HEK293 (cell line): ENCODE measurements around the gene MCM7.

Experiments
- EGR2 ChIP-seq: fragments of 450-650 bp; formaldehyde crosslinking; IDR thresholded peaks from 2 replicates; pipeline ENCODE4 v1.5.1; 2016; ENCODE audit warnings: low read depth, missing biosample characterization, missing genetic modification characterization
- KLF16 ChIP-seq: fragments of 450-650 bp; formaldehyde crosslinking; IDR thresholded peaks from 2 replicates; pipeline ENCODE4 v1.5.1; 2017; ENCODE audit warnings: missing biosample characterization, missing genetic modification characterization
- MYNN ChIP-seq: fragments of 450-650 bp; formaldehyde crosslinking; IDR thresholded peaks from 2 replicates; pipeline ENCODE4 v1.5.1; 2016; ENCODE audit warnings: missing biosample characterization, missing genetic modification characterization, borderline replicate concordance
- OVOL3 ChIP-seq: fragments of 450-650 bp; formaldehyde crosslinking; IDR thresholded peaks from 2 replicates; pipeline ENCODE4 v1.5.1; 2016; ENCODE audit warnings: missing biosample characterization, missing genetic modification characterization
- ZEB2 ChIP-seq: fragments of 450-650 bp; formaldehyde crosslinking; IDR thresholded peaks from 2 replicates; pipeline ENCODE4 v1.5.1; 2016; ENCODE audit warnings: missing biosample characterization, missing genetic modification characterization
- ZFP37 ChIP-seq: fragments of 450-650 bp; formaldehyde crosslinking; IDR thresholded peaks from 2 replicates; pipeline ENCODE4 v1.5.1; 2016; ENCODE audit warnings: missing biosample characterization, missing genetic modification characterization
- ZNF155 ChIP-seq: fragments of 450-650 bp; formaldehyde crosslinking; IDR thresholded peaks from 2 replicates; pipeline ENCODE4 v1.5.1; 2016; ENCODE audit warnings: missing biosample characterization, missing genetic modification characterization
- ZNF223 ChIP-seq: fragments of 450-650 bp; formaldehyde crosslinking; IDR thresholded peaks from 2 replicates; pipeline ENCODE4 v1.5.1; 2016; ENCODE audit warnings: missing biosample characterization, missing genetic modification characterization
- ZNF23 ChIP-seq: fragments of 450-650 bp; formaldehyde crosslinking; IDR thresholded peaks from 2 replicates; pipeline ENCODE4 v1.5.1; 2016; ENCODE audit warnings: missing biosample characterization, missing genetic modification characterization, borderline replicate concordance
- ZNF239 ChIP-seq: fragments of 450-650 bp; formaldehyde crosslinking; IDR thresholded peaks from 2 replicates; pipeline ENCODE4 v1.5.1; 2016; ENCODE audit warnings: missing biosample characterization, missing genetic modification characterization
- ZNF274 ChIP-seq, 2 experiments: fragments of 200-500 bp in 1 of 2; fragments of 450-650 bp in 1 of 2; sonication (Bioruptor generic) in 1 of 2; formaldehyde crosslinking in 1 of 2; IDR thresholded peaks; 2 replicates each; pipeline versions ENCODE4 v1.5.1 to v1.6.1; 2014 to 2016; ENCODE audit warnings: borderline replicate concordance in 1 of 2, inconsistent platforms in 1 of 2, low read length in 1 of 2, missing biosample characterization in 1 of 2, missing genetic modification characterization in 1 of 2
- ZNF302 ChIP-seq: fragments of 450-650 bp; formaldehyde crosslinking; IDR thresholded peaks from 2 replicates; pipeline ENCODE4 v1.5.1; 2016; ENCODE audit warnings: missing biosample characterization, missing genetic modification characterization, low read depth
- ZNF394 ChIP-seq: fragments of 450-650 bp; formaldehyde crosslinking; IDR thresholded peaks from 2 replicates; pipeline ENCODE4 v1.5.1; 2016; ENCODE audit warnings: missing biosample characterization, missing genetic modification characterization, mild to moderate bottlenecking, moderate library complexity, borderline replicate concordance
- ZNF623 ChIP-seq: fragments of 450-650 bp; formaldehyde crosslinking; IDR thresholded peaks from 2 replicates; pipeline ENCODE4 v1.5.1; 2016; ENCODE audit warnings: missing biosample characterization, missing genetic modification characterization
- ZNF777 ChIP-seq: fragments of 450-650 bp; formaldehyde crosslinking; IDR thresholded peaks from 2 replicates; pipeline ENCODE4 v1.5.1; 2017; ENCODE audit warnings: missing biosample characterization, missing genetic modification characterization, borderline replicate concordance
- TF ChIP-seq, protein P1 (sequence below): sonication (generic); formaldehyde crosslinking; IDR thresholded peaks from 2 replicates; pipeline ENCODE4 v1.8.1; 2022; ENCODE audit warnings: mild to moderate bottlenecking, moderate library complexity, missing genetic modification reagents
- TF ChIP-seq, protein P2 (sequence below): fragments of 450-650 bp; formaldehyde crosslinking; IDR thresholded peaks from 2 replicates; pipeline ENCODE4 v1.5.1; 2017; ENCODE audit warnings: missing biosample characterization, mild to moderate bottlenecking, missing genetic modification characterization, moderate library complexity
- TF ChIP-seq, protein P3 (sequence below): fragments of 450-650 bp; formaldehyde crosslinking; IDR thresholded peaks from 2 replicates; pipeline ENCODE4 v1.5.1; 2017; ENCODE audit warnings: missing biosample characterization, missing genetic modification characterization
- TF ChIP-seq, protein P4 (sequence below): fragments of 450-650 bp; formaldehyde crosslinking; IDR thresholded peaks from 2 replicates; pipeline ENCODE4 v1.5.1; 2016; ENCODE audit warnings: missing biosample characterization, missing genetic modification characterization, low read depth
- TF ChIP-seq, protein P5 (sequence below): fragments of 450-650 bp; formaldehyde crosslinking; IDR thresholded peaks from 2 replicates; pipeline ENCODE4 v1.5.1; 2016; ENCODE audit warnings: missing biosample characterization, missing genetic modification characterization
- TF ChIP-seq, protein P6 (sequence below): fragments of 450-650 bp; formaldehyde crosslinking; IDR thresholded peaks from 2 replicates; pipeline ENCODE4 v1.5.1; 2016; ENCODE audit warnings: missing biosample characterization, missing genetic modification characterization, borderline replicate concordance
- TF ChIP-seq, protein P7 (sequence below): fragments of 450-650 bp; formaldehyde crosslinking; IDR thresholded peaks from 2 replicates; pipeline ENCODE4 v1.5.1; 2017; ENCODE audit warnings: missing biosample characterization, missing genetic modification characterization

The MCM7 gene

DNA sequence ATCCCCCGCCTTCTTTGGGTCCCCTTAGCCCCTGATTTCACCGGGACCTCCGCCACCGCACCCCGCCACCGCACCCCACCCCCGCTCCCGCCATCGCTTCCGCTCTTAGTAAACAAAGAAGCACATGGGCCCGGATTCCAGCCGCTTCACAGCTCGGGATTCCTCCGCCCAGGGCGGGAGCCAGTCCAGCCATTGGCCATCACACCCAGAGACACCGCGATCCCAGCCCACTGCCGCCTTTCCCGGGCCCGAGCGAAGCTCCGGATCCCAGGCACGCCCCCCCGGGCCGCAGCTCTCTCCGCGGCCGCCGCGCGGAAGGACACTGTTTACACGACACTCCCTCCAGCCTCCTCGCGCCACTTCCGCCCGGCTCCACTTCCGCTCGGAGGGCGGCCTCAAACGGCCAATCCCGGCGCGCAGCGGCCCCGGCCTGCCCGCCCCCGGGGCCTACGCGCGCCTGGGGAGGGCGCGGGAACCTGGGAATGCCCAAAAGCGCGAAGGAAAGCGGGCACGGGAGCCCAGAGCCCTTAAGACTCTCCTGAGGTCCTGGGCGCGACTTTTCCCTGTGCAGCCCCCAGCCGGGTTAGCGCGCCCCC lies 679 bp downstream of the MCM7 start (continued):
- TF ChIP-seq, protein P1, sequence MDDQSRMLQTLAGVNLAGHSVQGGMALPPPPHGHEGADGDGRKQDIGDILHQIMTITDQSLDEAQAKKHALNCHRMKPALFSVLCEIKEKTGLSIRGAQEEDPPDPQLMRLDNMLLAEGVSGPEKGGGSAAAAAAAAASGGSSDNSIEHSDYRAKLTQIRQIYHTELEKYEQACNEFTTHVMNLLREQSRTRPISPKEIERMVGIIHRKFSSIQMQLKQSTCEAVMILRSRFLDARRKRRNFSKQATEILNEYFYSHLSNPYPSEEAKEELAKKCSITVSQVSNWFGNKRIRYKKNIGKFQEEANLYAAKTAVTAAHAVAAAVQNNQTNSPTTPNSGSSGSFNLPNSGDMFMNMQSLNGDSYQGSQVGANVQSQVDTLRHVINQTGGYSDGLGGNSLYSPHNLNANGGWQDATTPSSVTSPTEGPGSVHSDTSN, result peak; percentile 69; the same call in 1 of the 2 replicates
- TF ChIP-seq ZFP37 (tag by site-specific recombination), result no peak; the same call in 1 of the 2 replicates
- peak; percentile 97 for TF ChIP-seq KLF16 (tag by site-specific recombination)
- TF ChIP-seq, protein P2, sequence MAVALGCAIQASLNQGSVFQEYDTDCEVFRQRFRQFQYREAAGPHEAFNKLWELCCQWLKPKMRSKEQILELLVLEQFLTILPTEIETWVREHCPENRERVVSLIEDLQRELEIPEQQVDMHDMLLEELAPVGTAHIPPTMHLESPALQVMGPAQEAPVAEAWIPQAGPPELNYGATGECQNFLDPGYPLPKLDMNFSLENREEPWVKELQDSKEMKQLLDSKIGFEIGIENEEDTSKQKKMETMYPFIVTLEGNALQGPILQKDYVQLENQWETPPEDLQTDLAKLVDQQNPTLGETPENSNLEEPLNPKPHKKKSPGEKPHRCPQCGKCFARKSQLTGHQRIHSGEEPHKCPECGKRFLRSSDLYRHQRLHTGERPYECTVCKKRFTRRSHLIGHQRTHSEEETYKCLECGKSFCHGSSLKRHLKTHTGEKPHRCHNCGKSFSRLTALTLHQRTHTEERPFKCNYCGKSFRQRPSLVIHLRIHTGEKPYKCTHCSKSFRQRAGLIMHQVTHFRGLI (tag by site-specific recombination), result no peak
- TF ChIP-seq MYNN (tag by site-specific recombination), result no peak
- no peak for TF ChIP-seq ZNF155 (tag by site-specific recombination)
- TF ChIP-seq ZNF394 (tag by site-specific recombination), result peak; percentile 36
- TF ChIP-seq, protein P3, sequence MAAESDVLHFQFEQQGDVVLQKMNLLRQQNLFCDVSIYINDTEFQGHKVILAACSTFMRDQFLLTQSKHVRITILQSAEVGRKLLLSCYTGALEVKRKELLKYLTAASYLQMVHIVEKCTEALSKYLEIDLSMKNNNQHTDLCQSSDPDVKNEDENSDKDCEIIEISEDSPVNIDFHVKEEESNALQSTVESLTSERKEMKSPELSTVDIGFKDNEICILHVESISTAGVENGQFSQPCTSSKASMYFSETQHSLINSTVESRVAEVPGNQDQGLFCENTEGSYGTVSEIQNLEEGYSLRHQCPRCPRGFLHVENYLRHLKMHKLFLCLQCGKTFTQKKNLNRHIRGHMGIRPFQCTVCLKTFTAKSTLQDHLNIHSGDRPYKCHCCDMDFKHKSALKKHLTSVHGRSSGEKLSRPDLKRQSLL (tag by site-specific recombination), result peak; percentile 31; the same call in 1 of the 2 replicates
- no peak for TF ChIP-seq ZNF623 (tag by site-specific recombination)
- peak; percentile 95 for TF ChIP-seq EGR2 (tag by site-specific recombination)
- TF ChIP-seq, protein P4, sequence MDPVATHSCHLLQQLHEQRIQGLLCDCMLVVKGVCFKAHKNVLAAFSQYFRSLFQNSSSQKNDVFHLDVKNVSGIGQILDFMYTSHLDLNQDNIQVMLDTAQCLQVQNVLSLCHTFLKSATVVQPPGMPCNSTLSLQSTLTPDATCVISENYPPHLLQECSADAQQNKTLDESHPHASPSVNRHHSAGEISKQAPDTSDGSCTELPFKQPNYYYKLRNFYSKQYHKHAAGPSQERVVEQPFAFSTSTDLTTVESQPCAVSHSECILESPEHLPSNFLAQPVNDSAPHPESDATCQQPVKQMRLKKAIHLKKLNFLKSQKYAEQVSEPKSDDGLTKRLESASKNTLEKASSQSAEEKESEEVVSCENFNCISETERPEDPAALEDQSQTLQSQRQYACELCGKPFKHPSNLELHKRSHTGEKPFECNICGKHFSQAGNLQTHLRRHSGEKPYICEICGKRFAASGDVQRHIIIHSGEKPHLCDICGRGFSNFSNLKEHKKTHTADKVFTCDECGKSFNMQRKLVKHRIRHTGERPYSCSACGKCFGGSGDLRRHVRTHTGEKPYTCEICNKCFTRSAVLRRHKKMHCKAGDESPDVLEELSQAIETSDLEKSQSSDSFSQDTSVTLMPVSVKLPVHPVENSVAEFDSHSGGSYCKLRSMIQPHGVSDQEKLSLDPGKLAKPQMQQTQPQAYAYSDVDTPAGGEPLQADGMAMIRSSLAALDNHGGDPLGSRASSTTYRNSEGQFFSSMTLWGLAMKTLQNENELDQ (tag by site-specific recombination), result no peak
- TF ChIP-seq ZEB2 (tag by site-specific recombination), result peak; percentile 80
- TF ChIP-seq, protein P5, sequence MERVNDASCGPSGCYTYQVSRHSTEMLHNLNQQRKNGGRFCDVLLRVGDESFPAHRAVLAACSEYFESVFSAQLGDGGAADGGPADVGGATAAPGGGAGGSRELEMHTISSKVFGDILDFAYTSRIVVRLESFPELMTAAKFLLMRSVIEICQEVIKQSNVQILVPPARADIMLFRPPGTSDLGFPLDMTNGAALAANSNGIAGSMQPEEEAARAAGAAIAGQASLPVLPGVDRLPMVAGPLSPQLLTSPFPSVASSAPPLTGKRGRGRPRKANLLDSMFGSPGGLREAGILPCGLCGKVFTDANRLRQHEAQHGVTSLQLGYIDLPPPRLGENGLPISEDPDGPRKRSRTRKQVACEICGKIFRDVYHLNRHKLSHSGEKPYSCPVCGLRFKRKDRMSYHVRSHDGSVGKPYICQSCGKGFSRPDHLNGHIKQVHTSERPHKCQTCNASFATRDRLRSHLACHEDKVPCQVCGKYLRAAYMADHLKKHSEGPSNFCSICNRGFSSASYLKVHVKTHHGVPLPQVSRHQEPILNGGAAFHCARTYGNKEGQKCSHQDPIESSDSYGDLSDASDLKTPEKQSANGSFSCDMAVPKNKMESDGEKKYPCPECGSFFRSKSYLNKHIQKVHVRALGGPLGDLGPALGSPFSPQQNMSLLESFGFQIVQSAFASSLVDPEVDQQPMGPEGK (tag by site-specific recombination), result peak; percentile 83
- TF ChIP-seq ZNF239 (tag by site-specific recombination), result no peak
- TF ChIP-seq, protein P6, sequence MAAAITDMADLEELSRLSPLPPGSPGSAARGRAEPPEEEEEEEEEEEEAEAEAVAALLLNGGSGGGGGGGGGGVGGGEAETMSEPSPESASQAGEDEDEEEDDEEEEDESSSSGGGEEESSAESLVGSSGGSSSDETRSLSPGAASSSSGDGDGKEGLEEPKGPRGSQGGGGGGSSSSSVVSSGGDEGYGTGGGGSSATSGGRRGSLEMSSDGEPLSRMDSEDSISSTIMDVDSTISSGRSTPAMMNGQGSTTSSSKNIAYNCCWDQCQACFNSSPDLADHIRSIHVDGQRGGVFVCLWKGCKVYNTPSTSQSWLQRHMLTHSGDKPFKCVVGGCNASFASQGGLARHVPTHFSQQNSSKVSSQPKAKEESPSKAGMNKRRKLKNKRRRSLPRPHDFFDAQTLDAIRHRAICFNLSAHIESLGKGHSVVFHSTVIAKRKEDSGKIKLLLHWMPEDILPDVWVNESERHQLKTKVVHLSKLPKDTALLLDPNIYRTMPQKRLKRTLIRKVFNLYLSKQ (tag by site-specific recombination), result no peak
- TF ChIP-seq ZNF777 (tag by site-specific recombination), result no peak
- TF ChIP-seq ZNF223 (tag by site-specific recombination), result 0 out of 2 replicates have a peak, but pooled peaks have one; percentile 9
- no peak for TF ChIP-seq ZNF23 (tag by site-specific recombination)
- TF ChIP-seq, protein P7, sequence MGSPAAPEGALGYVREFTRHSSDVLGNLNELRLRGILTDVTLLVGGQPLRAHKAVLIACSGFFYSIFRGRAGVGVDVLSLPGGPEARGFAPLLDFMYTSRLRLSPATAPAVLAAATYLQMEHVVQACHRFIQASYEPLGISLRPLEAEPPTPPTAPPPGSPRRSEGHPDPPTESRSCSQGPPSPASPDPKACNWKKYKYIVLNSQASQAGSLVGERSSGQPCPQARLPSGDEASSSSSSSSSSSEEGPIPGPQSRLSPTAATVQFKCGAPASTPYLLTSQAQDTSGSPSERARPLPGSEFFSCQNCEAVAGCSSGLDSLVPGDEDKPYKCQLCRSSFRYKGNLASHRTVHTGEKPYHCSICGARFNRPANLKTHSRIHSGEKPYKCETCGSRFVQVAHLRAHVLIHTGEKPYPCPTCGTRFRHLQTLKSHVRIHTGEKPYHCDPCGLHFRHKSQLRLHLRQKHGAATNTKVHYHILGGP (tag by site-specific recombination), result no peak
- no peak for TF ChIP-seq ZNF302 (tag by site-specific recombination)
- TF ChIP-seq ZNF274 (IDR thresholded peaks at IDR 0.05; ENCODE audit: low read length), result no peak
- TF ChIP-seq ZNF274 (tag by site-specific recombination; IDR thresholded peaks at IDR 0.05; ENCODE audit: borderline replicate concordance), result no peak
- no peak for TF ChIP-seq OVOL3 (tag by site-specific recombination)
